Astrocyte (in vitro differentiated cells and primary cell): Measurements from ENCODE around the gene TOM1L2. TPM values are rescaled to one million over a fixed set of nuclear protein-coding genes. Genes with fewer than 3 reads are reported as not detected.

Source experiments
- DNase-seq: peaks from one replicate; pipeline ENCODE4 v3.0.0-alpha.2; 2010; ENCODE audit warnings: low read depth
- FAIRE-seq: peaks from 2 replicates; lab custom pipeline; 2011; peaks lifted over from hg19 to GRCh38; lab: Jason Lieb, UNC
- H2AFZ ChIP-seq: 2 replicates; pipeline ENCODE4 v1.6.0; 2012; ENCODE audit warnings: low read depth, low read length, inconsistent platforms
- H3K27ac ChIP-seq: 2 replicates; pipeline ENCODE4 v1.5.1; 2011; ENCODE audit warnings: low read depth, low read length, inconsistent platforms
- H3K27me3 ChIP-seq: 2 replicates; pipeline ENCODE4 v1.6.0; 2011; ENCODE audit warnings: low read length, inconsistent platforms; ENCODE audit not compliant: insufficient read depth
- H3K36me3 ChIP-seq: 2 replicates; pipeline ENCODE4 v1.5.1; 2011; ENCODE audit warnings: low read length, inconsistent platforms; ENCODE audit not compliant: insufficient read depth
- H3K4me1 ChIP-seq: 2 replicates; pipeline ENCODE4 v1.5.1; 2011; ENCODE audit warnings: low read length, inconsistent platforms; ENCODE audit not compliant: insufficient read depth
- H3K4me2 ChIP-seq: 2 replicates; pipeline ENCODE4 v1.6.0; 2012; ENCODE audit warnings: low read length, inconsistent platforms
- H3K4me3 ChIP-seq: 2 replicates; pipeline ENCODE4 v1.5.1; 2011; ENCODE audit warnings: low read depth, mild to moderate bottlenecking, low read length, inconsistent platforms; ENCODE audit not compliant: insufficient read depth
- H3K79me2 ChIP-seq: 2 replicates; pipeline ENCODE4 v1.6.0; 2012; ENCODE audit warnings: mild to moderate bottlenecking, low read length, inconsistent platforms; ENCODE audit not compliant: insufficient read depth
- H3K9ac ChIP-seq: 2 replicates; pipeline ENCODE4 v1.6.0; 2012; ENCODE audit warnings: mild to moderate bottlenecking, low read length, inconsistent platforms
- H3K9me3 ChIP-seq: 2 replicates; pipeline ENCODE4 v1.5.1; 2012; ENCODE audit warnings: low read depth, mild to moderate bottlenecking, low read length, inconsistent platforms; ENCODE audit not compliant: insufficient read depth
- H4K20me1 ChIP-seq: 2 replicates; pipeline ENCODE4 v1.6.0; 2012; ENCODE audit warnings: low read length, inconsistent platforms; ENCODE audit not compliant: insufficient read depth
- H3K27ac Mint-ChIP-seq: one replicate; pipeline ENCODE4 v1.8.0; 2021; ENCODE audit warnings: mild to moderate bottlenecking, mixed read lengths; ENCODE audit not compliant: unreplicated experiment
- H3K27me3 Mint-ChIP-seq: one replicate; pipeline ENCODE4 v1.8.0; 2021; ENCODE audit warnings: low read depth, mixed read lengths; ENCODE audit not compliant: unreplicated experiment
- H3K36me3 Mint-ChIP-seq: one replicate; pipeline ENCODE4 v1.8.0; 2021; ENCODE audit warnings: low read depth, mixed read lengths; ENCODE audit not compliant: unreplicated experiment
- H3K4me1 Mint-ChIP-seq: one replicate; pipeline ENCODE4 v1.8.0; 2021; ENCODE audit warnings: low read depth, mixed read lengths; ENCODE audit not compliant: unreplicated experiment
- H3K4me3 Mint-ChIP-seq: one replicate; pipeline ENCODE4 v1.8.0; 2021; ENCODE audit warnings: mild to moderate bottlenecking, moderate library complexity, mixed read lengths; ENCODE audit not compliant: unreplicated experiment
- H3K9me3 Mint-ChIP-seq: one replicate; pipeline ENCODE4 v1.8.0; 2021; ENCODE audit warnings: mild to moderate bottlenecking, mixed read lengths; ENCODE audit not compliant: unreplicated experiment
- CTCF ChIP-seq: IDR thresholded peaks from 2 replicates; pipeline ENCODE4 v1.5.1; 2011; ENCODE audit warnings: low read depth, mild to moderate bottlenecking, inconsistent platforms, low read length, moderate library complexity; ENCODE audit not compliant: insufficient read depth
- EZH2 ChIP-seq: IDR thresholded peaks from 2 replicates; pipeline ENCODE4 v1.6.1; 2012; ENCODE audit warnings: mild to moderate bottlenecking, low read length, inconsistent platforms; ENCODE audit not compliant: insufficient read depth
- microRNA-seq: library from miRNA; unstranded; fragments of <30 nt; microRNA quantifications from one replicate; pipeline ENCODE4 v1.2.0, GENCODE V29; 2020
- total RNA-seq: library from RNA; stranded (reverse); gene quantifications from 2 replicates; pipeline ENCODE4 v1.2.1, GENCODE V29; 2021

The TOM1L2 gene
- total RNA-seq, 1 donor from 2014 or later, result 54.4 TPM

- H3K27ac Mint-ChIP-seq, result no peak overlapping the region
- H3K9me3 Mint-ChIP-seq, result no peaks in the 10 kb centered on the region
- H4K20me1 ChIP-seq, result peaks cover 89% of the 10 kb centered on the region
- H3K27me3 ChIP-seq, result no peaks in the 10 kb centered on the region
- TF ChIP-seq EZH2 (no peak), CTCF (no peak)
- no peaks in the 10 kb centered on the region for H3K9me3 ChIP-seq
- no peak overlapping the region for H2AFZ ChIP-seq
- FAIRE-seq (no peak), DNase-seq (no peak)
- H3K27me3 Mint-ChIP-seq, result no peaks in the 10 kb centered on the region
- H3K9ac ChIP-seq, result no peak overlapping the region
- no peak overlapping the region for H3K4me2 ChIP-seq
- H3K27ac ChIP-seq, result no peak overlapping the region
- H3K36me3 Mint-ChIP-seq, result peaks cover 11% of the 10 kb centered on the region
- H3K4me3 ChIP-seq, result no peak overlapping the region
- H3K4me1 Mint-ChIP-seq, result peaks cover 12% of the 10 kb centered on the region
- H3K4me3 Mint-ChIP-seq, result no peak overlapping the region
- peaks cover 15% of the 10 kb centered on the region for H3K79me2 ChIP-seq
- H3K4me1 ChIP-seq, result peaks cover 14% of the 10 kb centered on the region
- H3K36me3 ChIP-seq, result no peaks in the 10 kb centered on the region
These were observed 176.9 kb downstream of the TOM1L2 start for GRCh38 chr17:17795296-17795695.

- no peak overlapping the region for H3K27ac ChIP-seq
- H3K4me1 ChIP-seq, result peaks cover 14% of the 10 kb centered on the region
- H3K4me3 Mint-ChIP-seq, result no peak overlapping the region
- H3K36me3 ChIP-seq, result no peaks in the 10 kb centered on the region
- no peak overlapping the region for H2AFZ ChIP-seq
- DNase-seq (no peak), FAIRE-seq (no peak)
- no peaks in the 10 kb centered on the region for H3K27me3 Mint-ChIP-seq
- no peaks in the 10 kb centered on the region for H3K9me3 Mint-ChIP-seq
- peaks cover 11% of the 10 kb centered on the region for H3K36me3 Mint-ChIP-seq
- H3K4me2 ChIP-seq, result no peak overlapping the region
- peaks cover 89% of the 10 kb centered on the region for H4K20me1 ChIP-seq
- peaks cover 12% of the 10 kb centered on the region for H3K4me1 Mint-ChIP-seq
- H3K27ac Mint-ChIP-seq, result no peak overlapping the region
- no peak for TF ChIP-seq CTCF
- no peak for TF ChIP-seq EZH2
- no peak overlapping the region for H3K9ac ChIP-seq
- no peaks in the 10 kb centered on the region for H3K9me3 ChIP-seq
- peaks cover 20% of the 10 kb centered on the region for H3K79me2 ChIP-seq
- H3K4me3 ChIP-seq, result no peak overlapping the region
- H3K27me3 ChIP-seq, result no peaks in the 10 kb centered on the region
These were observed 177.8 kb downstream of the TOM1L2 start for GRCh38 chr17:17794382-17794781.

Small RNA genes within 50 kb of the gene (microRNA-seq; reads per million reads assigned to microRNA genes)
- 103 reads per million, percentile 67 among the genes with 10 or more reads in this experiment for gene MIR33B
- 6.3 reads per million, percentile 26 among the genes with 10 or more reads in this experiment for gene MIR6777

Other genes with a start within 250 kb of the TOM1L2 start
- gene SREBF1, start 135.4 kb downstream of the TOM1L2 start, total RNA-seq, result 59.2 and 65.6 TPM in 2 replicates
- 0.43 and 1.1 TPM in 2 replicates for gene DRC3, start 462 bp upstream of the TOM1L2 start, total RNA-seq
- gene ATPAF2, start 66.8 kb upstream of the TOM1L2 start, total RNA-seq, result 24.8 and 27.9 TPM in 2 replicates
- 9.2 and 9.9 TPM in 2 replicates for gene GID4, start 67.0 kb upstream of the TOM1L2 start, total RNA-seq
- 32.2 and 35.0 TPM in 2 replicates for gene DRG2, start 115.5 kb upstream of the TOM1L2 start, total RNA-seq
- gene MYO15A, start 136.4 kb upstream of the TOM1L2 start, total RNA-seq, result 0.32 and 0.48 TPM in 2 replicates
- 92.6 and 104 TPM in 2 replicates for gene ALKBH5, start 211.4 kb upstream of the TOM1L2 start, total RNA-seq